HCT116 (cell line): ENCODE measurements around the gene BRAT1.

ENCODE experiments used
- JUND ChIP-seq: IDR thresholded peaks from 2 replicates; pipeline ENCODE4 v1.6.1; 2012
- POLR2A ChIP-seq: IDR thresholded peaks from 2 replicates; pipeline ENCODE4 v1.7.0; 2011; ENCODE audit warnings: borderline replicate concordance; ENCODE audit not compliant: insufficient read depth, insufficient read length; ENCODE audit errors: extremely low read depth
- POLR2AphosphoS5 ChIP-seq: IDR thresholded peaks from 2 replicates; pipeline ENCODE4 v1.6.1; 2011; ENCODE audit warnings: mild to moderate bottlenecking, low read depth, low read length, moderate library complexity
- SIN3A ChIP-seq: IDR thresholded peaks from 2 replicates; pipeline ENCODE4 v1.6.1; 2012; ENCODE audit warnings: low read depth
- ZNF274 ChIP-seq: fragments of 200-500 bp; sonication (Bioruptor generic); IDR thresholded peaks from 2 replicates; pipeline ENCODE4 v1.6.1; 2014; ENCODE audit warnings: mild to moderate bottlenecking, low read depth, low read length, inconsistent platforms
- TF ChIP-seq, protein P1 (sequence below), 3 experiments: fragments of 200-600 bp in 1 of 3; sonication (generic) in 1 of 3; IDR thresholded peaks in 2 of 3; conservative IDR thresholded peaks in 1 of 3; 2 replicates each; pipeline ENCODE4 v1.5.1; 2012 to 2017; ENCODE audit warnings: low read depth in 2 of 3, low read length in 2 of 3, antibody characterized with exemption in 1 of 3, borderline replicate concordance in 1 of 3, control low read depth in 1 of 3, mild to moderate bottlenecking in 1 of 3, mixed read lengths in 1 of 3, mixed run types in 1 of 3, moderate library complexity in 1 of 3; ENCODE audit not compliant: insufficient read depth in 1 of 3

DNA sequence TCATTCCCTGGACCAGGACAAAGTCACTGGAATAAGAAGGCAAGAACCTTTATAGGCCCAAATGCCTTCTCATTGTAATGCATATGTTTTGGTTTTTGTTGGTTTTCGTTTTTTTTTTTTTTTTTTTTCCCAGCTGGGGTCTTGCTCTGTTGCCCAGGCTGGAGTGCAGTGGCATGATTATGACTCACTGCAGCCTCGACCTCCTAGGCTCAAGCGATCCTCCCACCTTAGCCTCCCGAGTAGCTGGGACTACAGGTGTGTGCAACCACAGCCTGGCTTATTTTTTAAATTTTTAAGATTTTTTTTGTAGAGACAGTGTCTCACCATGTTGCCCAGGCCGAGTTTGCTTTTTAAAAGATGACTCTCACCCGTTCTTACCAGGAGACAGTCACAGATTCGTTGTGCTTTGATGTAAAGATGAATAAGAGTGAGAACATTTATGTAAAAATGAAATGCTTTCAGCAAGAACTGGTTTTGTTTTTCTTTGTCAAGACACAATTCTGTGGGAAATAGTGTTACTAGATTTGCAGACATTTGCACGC lies 11.1 kb upstream of the BRAT1 start:
- TF ChIP-seq, protein P1, sequence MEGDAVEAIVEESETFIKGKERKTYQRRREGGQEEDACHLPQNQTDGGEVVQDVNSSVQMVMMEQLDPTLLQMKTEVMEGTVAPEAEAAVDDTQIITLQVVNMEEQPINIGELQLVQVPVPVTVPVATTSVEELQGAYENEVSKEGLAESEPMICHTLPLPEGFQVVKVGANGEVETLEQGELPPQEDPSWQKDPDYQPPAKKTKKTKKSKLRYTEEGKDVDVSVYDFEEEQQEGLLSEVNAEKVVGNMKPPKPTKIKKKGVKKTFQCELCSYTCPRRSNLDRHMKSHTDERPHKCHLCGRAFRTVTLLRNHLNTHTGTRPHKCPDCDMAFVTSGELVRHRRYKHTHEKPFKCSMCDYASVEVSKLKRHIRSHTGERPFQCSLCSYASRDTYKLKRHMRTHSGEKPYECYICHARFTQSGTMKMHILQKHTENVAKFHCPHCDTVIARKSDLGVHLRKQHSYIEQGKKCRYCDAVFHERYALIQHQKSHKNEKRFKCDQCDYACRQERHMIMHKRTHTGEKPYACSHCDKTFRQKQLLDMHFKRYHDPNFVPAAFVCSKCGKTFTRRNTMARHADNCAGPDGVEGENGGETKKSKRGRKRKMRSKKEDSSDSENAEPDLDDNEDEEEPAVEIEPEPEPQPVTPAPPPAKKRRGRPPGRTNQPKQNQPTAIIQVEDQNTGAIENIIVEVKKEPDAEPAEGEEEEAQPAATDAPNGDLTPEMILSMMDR (IDR thresholded peaks at IDR 0.05 in 2 of 3, conservative IDR thresholded peaks at IDR 0.05 in 1 of 3; ENCODE audit: borderline replicate concordance in 1 of 3, insufficient read depth in 1 of 3, low read depth in 2 of 3, low read length in 2 of 3): no peak
- no peak for TF ChIP-seq ZNF274
- no peak for TF ChIP-seq POLR2A
- TF ChIP-seq JUND: no peak
- no peak for TF ChIP-seq SIN3A
- TF ChIP-seq POLR2AphosphoS5: no peak
